ENCODE results near the gene AP1M1.
"Not testable (repeated sequence)": the region's sequence is repeated elsewhere in the genome, so short reads cannot be mapped to it uniquely, and the experiment has no call there.

The AP1M1 gene

GRCh38 chr19:16283210-16284061 lies 85.7 kb downstream of the AP1M1 start:
- no CpG with 5 or more reads among the region's 36 CpGs for WGBS (ENCODE audit: extremely low coverage, insufficient coverage, insufficient read length)
- no peak overlapping the region for H4K91ac ChIP-seq (ENCODE audit: low read depth, low read length)
- DNase-seq: peak in 1 of 2 donors; percentile 31

DNA sequence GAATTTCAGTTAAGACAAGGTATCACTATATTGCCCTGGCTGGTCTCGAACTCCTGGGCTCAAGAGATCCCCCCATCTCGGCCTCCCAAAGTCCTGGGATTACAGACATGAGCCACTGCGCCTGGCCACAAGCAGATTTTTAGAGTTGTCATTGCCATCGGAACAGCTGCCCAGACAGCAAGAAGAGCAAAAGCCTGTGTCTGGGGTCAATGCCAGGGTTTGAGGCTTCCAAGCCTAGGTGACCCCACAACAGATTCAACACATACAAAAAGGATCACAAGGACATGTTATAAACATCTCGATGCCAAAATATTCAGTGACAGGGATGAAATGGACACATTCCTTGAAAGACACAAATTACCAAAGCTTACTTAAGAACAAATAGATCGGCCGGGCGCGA lies 86.8 kb downstream of the AP1M1 start:
- no peak for DNase-seq
- no CpG with 5 or more reads among the region's 9 CpGs for WGBS (ENCODE audit: extremely low coverage, insufficient coverage, insufficient read length)

More at GRCh38 chr19:16283210-16284061, 85.7 kb downstream of the AP1M1 start:
- H3K79me2 ChIP-seq (ENCODE audit: control insufficient read depth, insufficient read depth, low read length, poor library complexity): no peaks in the 10 kb centered on the region
- no peaks in the 10 kb centered on the region for H3K79me1 ChIP-seq (ENCODE audit: low read length)
- no peaks in the 10 kb centered on the region for H3K27me3 ChIP-seq (ENCODE audit: insufficient read depth, low read length)
- H3K4me2 ChIP-seq (ENCODE audit: low read length): no peak overlapping the region
- H4K8ac ChIP-seq (ENCODE audit: low read depth, low read length): no peak overlapping the region
- no peak overlapping the region for H3K18ac ChIP-seq (ENCODE audit: low read length)
- H3K4me1 ChIP-seq (ENCODE audit: control insufficient read depth in 1 of 2, insufficient read depth in 2 of 2, low read length in 2 of 2): no peaks in the 10 kb centered on the region
- no peak overlapping the region for H3K4me3 ChIP-seq (ENCODE audit: low read depth, low read length)
- no peak overlapping the region for H2BK12ac ChIP-seq (ENCODE audit: low read length)
- H3K9me3 ChIP-seq (ENCODE audit: insufficient read depth, low read depth, low read length): no peaks in the 10 kb centered on the region
- no peak overlapping the region for H3K23ac ChIP-seq (ENCODE audit: low read length)
- no peak overlapping the region for H3K27ac ChIP-seq (ENCODE audit: low read depth, low read length)
- no peak overlapping the region for H3K4ac ChIP-seq (ENCODE audit: low read depth, low read length)
- no peaks in the 10 kb centered on the region for H3K36me3 ChIP-seq (ENCODE audit: control insufficient read depth in 1 of 2, insufficient read depth in 2 of 2, low read length in 2 of 2)
- H2AFZ ChIP-seq (ENCODE audit: insufficient read depth, low read length, poor library complexity): no peak overlapping the region
- H2BK5ac ChIP-seq (ENCODE audit: low read depth, low read length, poor library complexity): no peak overlapping the region
- no peak overlapping the region for H3K14ac ChIP-seq (ENCODE audit: low read length)
- H4K12ac ChIP-seq (ENCODE audit: low read depth, low read length): no peak overlapping the region
- H3K9ac ChIP-seq (ENCODE audit: low read length): no peak overlapping the region
- H2BK120ac ChIP-seq (ENCODE audit: insufficient read depth, low read length, poor library complexity): no peak overlapping the region
- H2AK5ac ChIP-seq (ENCODE audit: low read length): no peak overlapping the region

GRCh38 chr19:16285079-16285478 lies 87.4 kb downstream of the AP1M1 start:
- WGBS (ENCODE audit: extremely low coverage, insufficient coverage, insufficient read length): no CpG with 5 or more reads among the region's 3 CpGs
- H3K9me3 ChIP-seq (ENCODE audit: insufficient read depth, low read depth, low read length); H3K4me3 ChIP-seq (ENCODE audit: low read depth, low read length); H3K4ac ChIP-seq (ENCODE audit: low read depth, low read length); H3K18ac ChIP-seq (ENCODE audit: low read length); H2AK5ac ChIP-seq (ENCODE audit: low read length); H3K27me3 ChIP-seq (ENCODE audit: insufficient read depth, low read length); H3K79me1 ChIP-seq (ENCODE audit: low read length); H3K14ac ChIP-seq (ENCODE audit: low read length); H3K4me1 ChIP-seq (ENCODE audit: control insufficient read depth in 1 of 2, insufficient read depth in 2 of 2, low read length in 2 of 2); H3K36me3 ChIP-seq (ENCODE audit: control insufficient read depth in 1 of 2, insufficient read depth in 2 of 2, low read length in 2 of 2); H2BK120ac ChIP-seq (ENCODE audit: insufficient read depth, low read length, poor library complexity); H4K91ac ChIP-seq (ENCODE audit: low read depth, low read length); H3K4me2 ChIP-seq (ENCODE audit: low read length); H4K12ac ChIP-seq (ENCODE audit: low read depth, low read length); H2AFZ ChIP-seq (ENCODE audit: insufficient read depth, low read length, poor library complexity); DNase-seq; H2BK5ac ChIP-seq (ENCODE audit: low read depth, low read length, poor library complexity); H3K23ac ChIP-seq (ENCODE audit: low read length); H3K79me2 ChIP-seq (ENCODE audit: control insufficient read depth, insufficient read depth, low read length, poor library complexity); H2BK12ac ChIP-seq (ENCODE audit: low read length); H3K27ac ChIP-seq (ENCODE audit: low read depth, low read length); H3K9ac ChIP-seq (ENCODE audit: low read length); H4K8ac ChIP-seq (ENCODE audit: low read depth, low read length): not testable (repeated sequence)

More for the DNA sequence above, 86.8 kb downstream of the AP1M1 start:
- H4K12ac ChIP-seq (ENCODE audit: low read depth, low read length): no peak overlapping the region
- H3K27me3 ChIP-seq (ENCODE audit: insufficient read depth, low read length): no peaks in the 10 kb centered on the region
- H3K79me1 ChIP-seq (ENCODE audit: low read length): no peaks in the 10 kb centered on the region
- no peak overlapping the region for H2AFZ ChIP-seq (ENCODE audit: insufficient read depth, low read length, poor library complexity)
- peaks cover 2% of the 10 kb centered on the region for H3K9me3 ChIP-seq (ENCODE audit: insufficient read depth, low read depth, low read length)
- H3K36me3 ChIP-seq (ENCODE audit: control insufficient read depth in 1 of 2, insufficient read depth in 2 of 2, low read length in 2 of 2): no peaks in the 10 kb centered on the region
- no peak overlapping the region for H3K4me2 ChIP-seq (ENCODE audit: low read length)
- H3K79me2 ChIP-seq (ENCODE audit: control insufficient read depth, insufficient read depth, low read length, poor library complexity): no peaks in the 10 kb centered on the region
- H3K23ac ChIP-seq (ENCODE audit: low read length): no peak overlapping the region
- no peak overlapping the region for H3K4ac ChIP-seq (ENCODE audit: low read depth, low read length)
- no peak overlapping the region for H3K27ac ChIP-seq (ENCODE audit: low read depth, low read length)
- H3K14ac ChIP-seq (ENCODE audit: low read length): no peak overlapping the region
- no peaks in the 10 kb centered on the region for H3K4me1 ChIP-seq (ENCODE audit: control insufficient read depth in 1 of 2, insufficient read depth in 2 of 2, low read length in 2 of 2)
- H3K9ac ChIP-seq (ENCODE audit: low read length): no peak overlapping the region
- no peak overlapping the region for H4K8ac ChIP-seq (ENCODE audit: low read depth, low read length)
- no peak overlapping the region for H3K4me3 ChIP-seq (ENCODE audit: low read depth, low read length)
- H4K91ac ChIP-seq (ENCODE audit: low read depth, low read length): no peak overlapping the region
- no peak overlapping the region for H3K18ac ChIP-seq (ENCODE audit: low read length)
- no peak overlapping the region for H2BK12ac ChIP-seq (ENCODE audit: low read length)
- no peak overlapping the region for H2AK5ac ChIP-seq (ENCODE audit: low read length)
- H2BK5ac ChIP-seq (ENCODE audit: low read depth, low read length, poor library complexity): no peak overlapping the region
- no peak overlapping the region for H2BK120ac ChIP-seq (ENCODE audit: insufficient read depth, low read length, poor library complexity)

GRCh38 chr19:16285769-16286498 lies 88.2 kb downstream of the AP1M1 start:
- H2BK5ac ChIP-seq (ENCODE audit: low read depth, low read length, poor library complexity): no peak overlapping the region
- H3K79me1 ChIP-seq (ENCODE audit: low read length): no peaks in the 10 kb centered on the region
- no peak overlapping the region for H3K27ac ChIP-seq (ENCODE audit: low read depth, low read length)
- no peak overlapping the region for H2BK12ac ChIP-seq (ENCODE audit: low read length)
- no peak overlapping the region for H2BK120ac ChIP-seq (ENCODE audit: insufficient read depth, low read length, poor library complexity)
- H3K4me2 ChIP-seq (ENCODE audit: low read length): no peak overlapping the region
- no peaks in the 10 kb centered on the region for H3K36me3 ChIP-seq (ENCODE audit: control insufficient read depth in 1 of 2, insufficient read depth in 2 of 2, low read length in 2 of 2)
- no peak overlapping the region for H2AK5ac ChIP-seq (ENCODE audit: low read length)
- WGBS (ENCODE audit: extremely low coverage, insufficient coverage, insufficient read length): no CpG with 5 or more reads among the region's 22 CpGs
- H3K14ac ChIP-seq (ENCODE audit: low read length): no peak overlapping the region
- no peak overlapping the region for H3K4me3 ChIP-seq (ENCODE audit: low read depth, low read length)
- H3K4me1 ChIP-seq (ENCODE audit: control insufficient read depth in 1 of 2, insufficient read depth in 2 of 2, low read length in 2 of 2): no peaks in the 10 kb centered on the region
- H3K79me2 ChIP-seq (ENCODE audit: control insufficient read depth, insufficient read depth, low read length, poor library complexity): no peaks in the 10 kb centered on the region
- H4K91ac ChIP-seq (ENCODE audit: low read depth, low read length): no peak overlapping the region
- no peak overlapping the region for H3K9ac ChIP-seq (ENCODE audit: low read length)
- H3K9me3 ChIP-seq (ENCODE audit: insufficient read depth, low read depth, low read length): peaks cover 2% of the 10 kb centered on the region
- H3K4ac ChIP-seq (ENCODE audit: low read depth, low read length): no peak overlapping the region
- no peaks in the 10 kb centered on the region for H3K27me3 ChIP-seq (ENCODE audit: insufficient read depth, low read length)
- no peak overlapping the region for H2AFZ ChIP-seq (ENCODE audit: insufficient read depth, low read length, poor library complexity)
- H3K23ac ChIP-seq (ENCODE audit: low read length): no peak overlapping the region
- H4K8ac ChIP-seq (ENCODE audit: low read depth, low read length): no peak overlapping the region
- no peak overlapping the region for H3K18ac ChIP-seq (ENCODE audit: low read length)
- H4K12ac ChIP-seq (ENCODE audit: low read depth, low read length): no peak overlapping the region
- DNase-seq: peak in 1 of 2 donors; percentile 8

Measured in trophoblast cell (in vitro differentiated cells and primary cell).